GM12865 (cell line): ENCODE results near the gene NCBP3.
"Not testable (repeated sequence)": the region's sequence is repeated elsewhere in the genome, so short reads cannot be mapped to it uniquely, and the experiment has no call there.

Experiments
- DNase-seq: peaks from one replicate; pipeline ENCODE4 v3.0.0; 2010; ENCODE audit warnings: low read depth
- H3K4me3 ChIP-seq: 2 replicates; pipeline ENCODE4 v1.5.1; 2011; ENCODE audit warnings: mild to moderate bottlenecking, low read depth, low read length, control low read depth
- CTCF ChIP-seq: IDR thresholded peaks from 2 replicates; pipeline ENCODE4 v1.5.1; 2011; ENCODE audit warnings: low read length, control low read depth, low read depth, inconsistent platforms; ENCODE audit not compliant: insufficient read depth; ENCODE audit errors: missing control alignments

The NCBP3 gene

GRCh38 chr17:3792481-3792880, 53.6 kb downstream of the NCBP3 start:
- H3K4me3 ChIP-seq, result no peak overlapping the region
- no peak for TF ChIP-seq CTCF
- no peak for DNase-seq

DNA sequence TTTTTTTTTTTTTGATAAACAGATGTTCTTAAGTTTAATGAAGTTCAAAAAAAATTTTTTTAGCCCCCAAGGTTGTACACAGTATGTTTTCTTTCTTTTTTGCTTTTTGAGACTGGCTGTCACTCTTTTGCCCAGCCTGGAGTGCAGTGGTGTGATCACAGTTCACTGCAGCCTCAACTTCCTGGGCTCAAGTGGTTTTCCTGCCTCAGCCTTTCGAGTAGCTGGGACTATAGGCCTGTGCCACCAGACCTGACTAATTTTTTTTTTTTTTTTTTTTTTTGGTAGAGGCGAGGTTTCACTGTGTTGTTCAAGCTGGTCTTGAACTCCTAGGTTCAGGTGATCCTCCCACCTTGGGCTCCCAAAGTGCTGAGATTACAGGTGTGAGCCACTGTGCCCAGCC, 57.8 kb downstream of the NCBP3 start:
- no peak for TF ChIP-seq CTCF
- DNase-seq, result peak; percentile 66
- no peak overlapping the region for H3K4me3 ChIP-seq

GRCh38 chr17:3785323-3785722, 60.7 kb downstream of the NCBP3 start:
- H3K4me3 ChIP-seq, DNase-seq: not testable (repeated sequence)

DNA sequence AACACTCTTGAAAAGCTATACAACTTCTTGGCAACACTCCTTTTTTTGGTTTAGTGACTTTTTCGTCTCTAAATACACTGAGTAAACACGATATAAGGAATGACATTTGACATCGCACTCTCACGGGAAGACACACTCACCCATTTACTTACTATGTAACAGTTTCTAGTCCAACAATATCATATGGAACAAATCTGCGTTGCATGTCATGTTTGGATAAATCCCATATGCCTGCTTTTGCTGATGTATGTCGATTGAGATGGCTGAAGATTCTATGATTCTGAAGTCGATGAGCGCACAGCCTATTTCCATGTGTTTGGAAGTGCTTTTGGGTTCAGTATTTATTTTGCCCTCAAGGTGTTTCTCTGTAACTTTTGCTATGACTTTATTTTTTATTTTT, 63.3 kb downstream of the NCBP3 start:
- DNase-seq, result no peak
- TF ChIP-seq CTCF, result no peak

GRCh38 chr17:3780986-3781385, 65.1 kb downstream of the NCBP3 start:
- H3K4me3 ChIP-seq, result no peak overlapping the region
- no peak for DNase-seq
- TF ChIP-seq CTCF, result no peak

More for the DNA sequence above, 63.3 kb downstream of the NCBP3 start:
- H3K4me3 ChIP-seq, result no peak overlapping the region

GRCh38 chr17:3777366-3778120, 68.5 kb downstream of the NCBP3 start:
- TF ChIP-seq CTCF, result no peak
- no peak overlapping the region for H3K4me3 ChIP-seq
- no peak for DNase-seq

- DNase-seq, result no peak
- no peak for TF ChIP-seq CTCF
- no peak overlapping the region for H3K4me3 ChIP-seq
Measured at GRCh38 chr17:3773966-3774365, 72.1 kb downstream of the NCBP3 start.
